Measurements from ENCODE around the gene KLHL40.

The KLHL40 gene

DNA sequence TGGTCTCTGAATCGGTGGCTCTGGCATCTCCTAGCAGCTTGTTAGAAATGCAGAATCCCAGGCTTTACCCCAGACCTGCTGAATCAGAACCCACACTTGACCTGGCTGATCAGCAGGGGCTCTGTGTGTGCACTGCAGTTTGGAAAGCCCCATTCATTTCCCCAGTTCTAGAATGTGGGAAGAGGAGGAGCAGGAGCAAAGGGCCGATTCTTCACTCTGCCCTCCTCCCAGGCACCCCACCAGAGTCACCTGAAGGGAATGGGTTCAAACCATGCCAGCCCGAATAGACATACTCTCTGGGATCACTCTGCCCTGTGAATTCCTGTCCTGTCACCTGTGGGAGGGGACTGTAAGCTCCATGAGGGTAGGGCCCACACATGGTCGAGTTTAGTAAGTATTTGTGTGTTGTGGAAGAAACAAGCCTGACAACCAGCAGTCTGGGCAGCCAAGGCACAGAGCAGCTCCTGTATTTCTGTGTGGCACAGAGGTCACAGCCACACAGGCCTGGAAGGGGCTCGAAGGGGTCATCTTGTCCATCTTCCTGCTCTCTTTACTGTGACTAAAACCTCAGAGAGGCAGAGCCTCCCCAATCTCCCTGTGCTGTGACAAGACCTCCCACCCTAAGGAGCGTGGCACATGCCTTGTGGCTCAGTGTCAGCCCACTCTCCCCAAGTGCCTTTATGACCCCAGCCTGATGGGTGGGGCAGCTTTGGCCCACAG, 46.3 kb downstream of the KLHL40 start:
- TF ChIP-seq, protein P1, sequence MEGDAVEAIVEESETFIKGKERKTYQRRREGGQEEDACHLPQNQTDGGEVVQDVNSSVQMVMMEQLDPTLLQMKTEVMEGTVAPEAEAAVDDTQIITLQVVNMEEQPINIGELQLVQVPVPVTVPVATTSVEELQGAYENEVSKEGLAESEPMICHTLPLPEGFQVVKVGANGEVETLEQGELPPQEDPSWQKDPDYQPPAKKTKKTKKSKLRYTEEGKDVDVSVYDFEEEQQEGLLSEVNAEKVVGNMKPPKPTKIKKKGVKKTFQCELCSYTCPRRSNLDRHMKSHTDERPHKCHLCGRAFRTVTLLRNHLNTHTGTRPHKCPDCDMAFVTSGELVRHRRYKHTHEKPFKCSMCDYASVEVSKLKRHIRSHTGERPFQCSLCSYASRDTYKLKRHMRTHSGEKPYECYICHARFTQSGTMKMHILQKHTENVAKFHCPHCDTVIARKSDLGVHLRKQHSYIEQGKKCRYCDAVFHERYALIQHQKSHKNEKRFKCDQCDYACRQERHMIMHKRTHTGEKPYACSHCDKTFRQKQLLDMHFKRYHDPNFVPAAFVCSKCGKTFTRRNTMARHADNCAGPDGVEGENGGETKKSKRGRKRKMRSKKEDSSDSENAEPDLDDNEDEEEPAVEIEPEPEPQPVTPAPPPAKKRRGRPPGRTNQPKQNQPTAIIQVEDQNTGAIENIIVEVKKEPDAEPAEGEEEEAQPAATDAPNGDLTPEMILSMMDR (IDR thresholded peaks at IDR 0.05; ENCODE audit: control extremely low read depth, extremely low read depth, low read depth, missing control alignments) = no peak
- DNase-seq (ENCODE audit: extremely low spot score) = no peak
- ChIA-PET POLR2A (no interaction called here), CTCF (interaction anchor here (1.4 to 2.6 kb wide), 2 partner anchors 10 to 13 kb away, joined by 3 to 6 read pairs; no protein-coding TSS in a partner anchor)

- CTCF ChIA-PET = interaction anchor here (1.4 to 2.6 kb wide), 2 partner anchors 11 to 13 kb away, joined by 3 to 6 read pairs; no protein-coding TSS in a partner anchor
- no peak for DNase-seq (ENCODE audit: extremely low spot score)
These were observed 47.0 kb downstream of the KLHL40 start for GRCh38 chr3:42732196-42732828.

DNA sequence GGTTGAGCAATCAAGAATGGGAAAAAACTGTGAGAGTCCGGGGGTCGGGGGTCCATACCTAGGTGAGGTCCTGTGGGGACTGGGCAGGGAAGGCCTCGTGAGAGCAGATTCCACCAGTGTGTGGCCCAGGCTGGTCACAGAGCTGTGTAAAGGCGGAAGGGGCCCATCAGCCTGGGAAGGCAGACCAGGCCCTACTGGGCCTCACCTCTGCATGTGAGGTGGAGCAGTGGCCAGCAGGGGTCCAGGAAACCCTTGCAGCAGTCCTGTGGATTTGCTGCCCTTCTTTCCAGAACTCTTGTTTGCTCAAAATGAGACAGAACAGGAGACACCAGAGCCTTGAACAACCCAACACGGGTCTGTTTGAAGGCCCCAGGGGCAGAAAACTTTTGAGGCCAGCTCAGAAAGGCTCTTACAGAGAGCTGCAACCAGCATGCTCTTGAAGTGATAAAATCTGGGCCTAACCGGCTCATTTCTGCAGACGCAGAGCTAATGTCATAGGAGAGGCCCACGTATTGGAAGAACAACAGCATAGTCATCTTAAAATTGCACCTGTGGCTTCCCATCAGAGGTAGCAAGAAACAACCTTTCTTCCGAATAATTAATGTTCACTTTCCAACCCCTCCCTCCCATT, 47.6 kb downstream of the KLHL40 start:
- CTCF ChIA-PET = interaction anchor here (1.4 to 2.6 kb wide), 2 partner anchors 11 to 12 kb away, joined by 3 to 6 read pairs; no protein-coding TSS in a partner anchor
- DNase-seq (ENCODE audit: extremely low spot score) = no peak

More at GRCh38 chr3:42732196-42732828, 47.0 kb downstream of the KLHL40 start:
- TF ChIP-seq, protein P1 (IDR thresholded peaks at IDR 0.05; ENCODE audit: control extremely low read depth, extremely low read depth, low read depth, missing control alignments) = no peak
- POLR2A ChIA-PET = no interaction called here

DNA sequence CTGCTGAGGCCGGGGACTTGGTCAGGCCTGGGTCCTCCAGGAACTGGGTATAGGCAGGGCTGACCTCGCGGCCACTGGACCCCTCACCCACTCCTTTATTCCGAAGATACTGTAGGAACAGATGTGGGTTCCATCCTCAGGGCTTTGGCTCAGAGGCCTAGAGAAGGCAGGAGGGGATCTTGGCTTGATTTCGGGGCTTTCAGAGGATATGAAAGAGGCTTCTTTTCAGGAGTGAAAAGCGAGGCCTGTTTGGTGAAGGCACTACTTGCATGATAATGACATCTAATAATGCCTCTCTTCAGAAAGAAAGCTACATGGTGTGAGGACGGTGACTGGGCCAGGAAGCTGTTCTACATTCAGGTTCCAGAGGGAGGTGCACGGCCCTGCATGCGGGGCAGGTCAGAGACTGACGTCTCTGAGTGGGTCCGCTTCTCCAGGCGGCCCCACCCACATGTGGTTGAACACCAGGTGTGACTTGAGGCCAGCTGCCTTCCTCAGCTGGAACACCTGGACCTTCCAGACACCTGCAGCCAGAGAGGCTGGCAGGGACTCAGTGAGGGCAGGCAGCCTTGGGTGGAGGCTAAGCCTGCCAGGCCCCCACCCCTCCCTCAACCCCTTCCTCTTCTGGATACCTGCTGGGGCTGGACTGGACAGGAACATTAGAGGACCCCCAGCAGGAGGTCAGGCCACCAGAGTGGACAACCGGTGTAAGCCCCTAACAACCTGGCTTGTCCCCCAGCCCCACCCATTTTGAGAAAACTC, 48.3 kb downstream of the KLHL40 start:
- ChIA-PET POLR2A (no interaction called here), CTCF (interaction anchor here (2.6 to 3.5 kb wide), 2 partner anchors 11 to 12 kb away, joined by 6 to 23 read pairs; no protein-coding TSS in a partner anchor)
- DNase-seq (ENCODE audit: extremely low spot score) = no peak
- TF ChIP-seq, protein P1 (IDR thresholded peaks at IDR 0.05; ENCODE audit: control extremely low read depth, extremely low read depth, low read depth, missing control alignments) = no peak

More for the DNA sequence above, 47.6 kb downstream of the KLHL40 start:
- POLR2A ChIA-PET = no interaction called here
- TF ChIP-seq, protein P1 (IDR thresholded peaks at IDR 0.05; ENCODE audit: control extremely low read depth, extremely low read depth, low read depth, missing control alignments) = no peak

DNA sequence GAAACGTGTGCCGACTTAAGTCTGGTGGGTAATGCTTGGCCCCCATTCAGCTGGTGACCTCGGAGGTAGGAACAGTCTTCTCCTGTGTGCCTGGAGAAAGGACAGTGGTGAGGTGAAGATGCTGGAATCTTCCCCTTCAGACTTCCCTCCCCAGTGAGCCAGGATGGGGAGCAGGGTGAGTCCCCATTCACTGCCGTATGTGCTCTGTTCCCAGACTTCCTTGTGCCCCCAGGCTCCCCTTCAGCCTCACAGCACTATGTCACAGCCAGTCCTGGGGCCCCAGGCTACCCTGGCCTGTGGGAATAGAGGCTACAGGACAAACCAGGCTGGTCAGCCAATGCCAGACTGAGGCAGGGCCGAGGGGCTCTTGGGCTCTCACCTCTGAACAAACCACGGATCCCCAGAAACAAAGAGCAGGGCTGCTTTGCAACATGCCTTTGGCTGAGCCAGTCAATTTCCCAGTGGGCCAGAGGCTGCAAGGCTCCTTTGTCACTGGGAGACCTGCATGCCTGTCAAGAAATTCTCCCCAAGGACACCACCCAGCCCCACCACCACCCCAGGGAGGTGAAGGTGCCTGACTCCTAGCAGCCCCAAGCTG, 49.0 kb downstream of the KLHL40 start:
- POLR2A ChIA-PET = no interaction called here
- CTCF ChIA-PET = interaction anchor here (3.5 kb wide), 1 partner anchor 11 kb away, joined by 23 read pairs; no protein-coding TSS in a partner anchor
- no peak for DNase-seq (ENCODE audit: extremely low spot score)
- TF ChIP-seq, protein P1 (IDR thresholded peaks at IDR 0.05; ENCODE audit: control extremely low read depth, extremely low read depth, low read depth, missing control alignments) = no peak
